Naive thymus-derived CD8-positive, alpha-beta T cell (primary cell): ENCODE data around the gene MYCL. TPM values are rescaled to one million over a fixed set of nuclear protein-coding genes. Genes with fewer than 3 reads are reported as not detected.
A peak's percentile ranks its signal among the peaks of the same experiment; 100 is the strongest.

ENCODE experiments used
- ATAC-seq, 2 donors: fragments of 150-1000 bp; cut with Tn5 transposase in 1 of 2; sonication (Bioruptor Pico), chemical (Tn5 transposase) in 1 of 2; 1 replicate in 1 of 2; 2 replicates in 1 of 2; pipeline ENCODE4 v1.10.0; 2021; ENCODE audit warnings: mild to moderate bottlenecking in 2 of 2, moderate library complexity in 2 of 2
- POLR2A ChIA-PET: fragments of 350-600 bp; sonication (Branson Sonifier 250); formaldehyde crosslinking; loops from one replicate; lab custom pipeline; 2021; ENCODE audit warnings: antibody characterized with exemption; lab: Charles Lee
- DNase-seq, 10 donors: peaks; one replicate each; pipeline versions ENCODE4 v3.0.0 to v3.0.0-alpha.2; 2020 to 2022
- H3K27ac Mint-ChIP-seq, 10 donors: one replicate each; pipeline ENCODE4 v1.8.0; 2020 to 2022; ENCODE audit warnings: mild to moderate bottlenecking in 10 of 10, mixed read lengths in 10 of 10, moderate library complexity in 4 of 10, inconsistent platforms in 1 of 10
- H3K27me3 Mint-ChIP-seq, 5 donors: one replicate each; pipeline ENCODE4 v1.8.0; 2021 to 2022; ENCODE audit warnings: mixed read lengths in 5 of 5
- H3K36me3 Mint-ChIP-seq, 3 donors: one replicate each; pipeline ENCODE4 v1.8.0; 2020 to 2022; ENCODE audit warnings: mixed read lengths in 3 of 3, mild to moderate bottlenecking in 2 of 3, inconsistent platforms in 1 of 3
- H3K4me1 Mint-ChIP-seq, 4 donors: one replicate each; pipeline ENCODE4 v1.8.0; 2021 to 2022; ENCODE audit warnings: mixed read lengths in 4 of 4
- H3K4me3 Mint-ChIP-seq, 10 donors: one replicate each; pipeline ENCODE4 v1.8.0; 2020 to 2022; ENCODE audit warnings: mild to moderate bottlenecking in 10 of 10, mixed read lengths in 10 of 10, moderate library complexity in 6 of 10, inconsistent platforms in 1 of 10
- H3K9me3 Mint-ChIP-seq, 9 donors: one replicate each; pipeline ENCODE4 v1.8.0; 2020 to 2022; ENCODE audit warnings: mixed read lengths in 9 of 9, mild to moderate bottlenecking in 3 of 9, inconsistent platforms in 1 of 9, moderate library complexity in 1 of 9
- polyA plus RNA-seq, 3 donors: library from polyadenylated mRNA; unstranded; fragments of 300-500 nt; fragmentation: Illumina TruSeq; gene quantifications; one replicate each; pipeline ENCODE4 v1.2.3, GENCODE V29; 2021
- total RNA-seq, 8 experiments: library from RNA in 2 of 8; stranded (reverse) in 2 of 8; gene quantifications; one replicate each; pipeline ENCODE4 v1.2.3 and lab custom pipeline; 2021 to 2026

The MYCL gene
- total and polyA plus RNA-seq, 5 experiments from 2014 or later, result not detected

- no peaks in the 10 kb centered on the region for H3K9me3 Mint-ChIP-seq
- ATAC-seq, result no peak
- POLR2A ChIA-PET, result no interaction called here
- H3K4me1 Mint-ChIP-seq, result peaks cover 0 to 7% (median 1%) of the 10 kb centered on the region in 4 donors
- H3K27ac Mint-ChIP-seq, result peak overlapping the region in 1 of 10 donors; percentile 37
- H3K4me3 Mint-ChIP-seq, result no peak overlapping the region
- DNase-seq, result no peak
- peaks cover 0 to 3% (median 0%) of the 10 kb centered on the region in 3 donors for H3K36me3 Mint-ChIP-seq
- H3K27me3 Mint-ChIP-seq, result peaks cover 10 to 61% (median 33%) of the 10 kb centered on the region in 5 donors
These were observed 4.6 kb downstream of the MYCL start for GRCh38 chr1:39896909-39897685.

GRCh38 chr1:39895731-39896480 lies 5.8 kb downstream of the MYCL start:
- peaks cover 10 to 62% (median 35%) of the 10 kb centered on the region in 5 donors for H3K27me3 Mint-ChIP-seq
- H3K36me3 Mint-ChIP-seq, result peaks cover 0 to 3% (median 0%) of the 10 kb centered on the region in 3 donors
- H3K27ac Mint-ChIP-seq, result no peak overlapping the region
- ATAC-seq (no peak), DNase-seq (no peak)
- peaks cover 0 to 7% (median under 1%) of the 10 kb centered on the region in 4 donors for H3K4me1 Mint-ChIP-seq
- POLR2A ChIA-PET, result no interaction called here
- no peaks in the 10 kb centered on the region for H3K9me3 Mint-ChIP-seq
- H3K4me3 Mint-ChIP-seq, result no peak overlapping the region

GRCh38 chr1:39894884-39895495 lies 6.7 kb downstream of the MYCL start:
- ATAC-seq (no peak), DNase-seq (no peak)
- peaks cover 0 to 2% (median 0%) of the 10 kb centered on the region in 4 donors for H3K4me1 Mint-ChIP-seq
- no peaks in the 10 kb centered on the region for H3K9me3 Mint-ChIP-seq
- POLR2A ChIA-PET, result no interaction called here
- no peak overlapping the region for H3K27ac Mint-ChIP-seq
- H3K27me3 Mint-ChIP-seq, result peaks cover 8 to 55% (median 34%) of the 10 kb centered on the region in 5 donors
- H3K36me3 Mint-ChIP-seq, result peaks cover 0 to 3% (median 0%) of the 10 kb centered on the region in 3 donors
- H3K4me3 Mint-ChIP-seq, result no peak overlapping the region

- ATAC-seq, result no peak
These were observed 8.8 kb downstream of the MYCL start for GRCh38 chr1:39892601-39893595.

GRCh38 chr1:39890880-39891279 lies 10.8 kb downstream of the MYCL start:
- no peak for DNase-seq
- Mint-ChIP-seq H3K27ac (no peak overlapping the region), H3K36me3 (no peaks in the 10 kb centered on the region), H3K4me3 (no peak overlapping the region), H3K4me1 (peaks cover 0 to 2% (median 0%) of the 10 kb centered on the region in 4 donors), H3K27me3 (peaks cover 4 to 25% (median 15%) of the 10 kb centered on the region in 5 donors), H3K9me3 (no peaks in the 10 kb centered on the region)
- POLR2A ChIA-PET, result no interaction called here
- no peak for ATAC-seq

More at GRCh38 chr1:39892601-39893595, 8.8 kb downstream of the MYCL start:
- H3K27me3 Mint-ChIP-seq, result peaks cover 4 to 39% (median 25%) of the 10 kb centered on the region in 5 donors
- no peak for DNase-seq
- no peaks in the 10 kb centered on the region for H3K9me3 Mint-ChIP-seq
- H3K4me1 Mint-ChIP-seq, result peaks cover 0 to 2% (median 0%) of the 10 kb centered on the region in 4 donors
- peaks cover 0 to 3% (median 0%) of the 10 kb centered on the region in 3 donors for H3K36me3 Mint-ChIP-seq
- H3K27ac Mint-ChIP-seq, result no peak overlapping the region
- POLR2A ChIA-PET, result no interaction called here
- H3K4me3 Mint-ChIP-seq, result no peak overlapping the region

GRCh38 chr1:39890273-39890672 lies 11.4 kb downstream of the MYCL start:
- Mint-ChIP-seq H3K4me3 (no peak overlapping the region), H3K27me3 (peaks cover 4 to 25% (median 14%) of the 10 kb centered on the region in 5 donors), H3K9me3 (no peaks in the 10 kb centered on the region), H3K36me3 (no peaks in the 10 kb centered on the region), H3K27ac (no peak overlapping the region), H3K4me1 (peaks cover 0 to 2% (median 0%) of the 10 kb centered on the region in 4 donors)
- DNase-seq (no peak), ATAC-seq (no peak)
- POLR2A ChIA-PET, result no interaction called here

- POLR2A ChIA-PET, result no interaction called here
- DNase-seq (no peak), ATAC-seq (no peak)
- Mint-ChIP-seq H3K36me3 (no peaks in the 10 kb centered on the region), H3K27me3 (peaks cover 0 to 5% (median 5%) of the 10 kb centered on the region in 5 donors), H3K4me1 (peaks cover 8 to 17% (median 15%) of the 10 kb centered on the region in 4 donors), H3K27ac (no peak overlapping the region), H3K9me3 (no peaks in the 10 kb centered on the region), H3K4me3 (no peak overlapping the region)
These were observed 14.9 kb downstream of the MYCL start for GRCh38 chr1:39886757-39887231.

GRCh38 chr1:39885516-39885915 lies 16.2 kb downstream of the MYCL start:
- POLR2A ChIA-PET, result no interaction called here
- Mint-ChIP-seq H3K27ac (peak overlapping the region in 2 of 10 donors; percentile 41 to 69), H3K9me3 (no peaks in the 10 kb centered on the region), H3K4me1 (peaks cover 15 to 25% (median 22%) of the 10 kb centered on the region in 4 donors), H3K4me3 (peak overlapping the region in 3 of 10 donors; percentile 6 to 22 (median 13)), H3K27me3 (peaks cover 0 to 4% (median 4%) of the 10 kb centered on the region in 5 donors), H3K36me3 (no peaks in the 10 kb centered on the region)
- no peak for ATAC-seq
- DNase-seq, result no peak

GRCh38 chr1:39882152-39882551 lies 19.6 kb downstream of the MYCL start:
- peaks cover 0 to 14% (median 3%) of the 10 kb centered on the region in 3 donors for H3K36me3 Mint-ChIP-seq
- POLR2A ChIA-PET, result interaction anchor here (0.9 to 2.5 kb wide), 2 partner anchors 20 to 36 kb away, joined by 3 to 8 read pairs; partner anchors contain the start of gene MYCL
- no peak for ATAC-seq
- DNase-seq, result no peak
- peak overlapping the region; percentile 91 to 97 (median 96) for H3K4me3 Mint-ChIP-seq
- H3K27ac Mint-ChIP-seq, result peak overlapping the region in 3 of 10 donors; percentile 17 to 96 (median 79)
- H3K27me3 Mint-ChIP-seq, result no peaks in the 10 kb centered on the region
- no peaks in the 10 kb centered on the region for H3K9me3 Mint-ChIP-seq
- H3K4me1 Mint-ChIP-seq, result peaks cover 24 to 46% (median 44%) of the 10 kb centered on the region in 4 donors

- H3K27ac Mint-ChIP-seq, result peak overlapping the region in 5 of 10 donors; percentile 4 to 72 (median 33)
- H3K4me1 Mint-ChIP-seq, result peaks cover 28 to 67% (median 57%) of the 10 kb centered on the region in 4 donors
These were observed 23.4 kb downstream of the MYCL start for GRCh38 chr1:39877980-39878956.

More at GRCh38 chr1:39877980-39878956, 23.4 kb downstream of the MYCL start:
- DNase-seq, result no peak
- Mint-ChIP-seq H3K9me3 (no peaks in the 10 kb centered on the region), H3K36me3 (peaks cover 0 to 32% (median 8%) of the 10 kb centered on the region in 3 donors), H3K27me3 (no peaks in the 10 kb centered on the region), H3K4me3 (no peak overlapping the region)
- POLR2A ChIA-PET, result no interaction called here
- ATAC-seq, result no peak
